ENCODE measurements around the gene ADD3. TPM values are rescaled to one million over a fixed set of nuclear protein-coding genes. Genes with fewer than 3 reads are reported as not detected.

Gene ADD3
- total and polyA plus RNA-seq, 11 donors: 28.8 to 659 (median 97.1) TPM

DNA sequence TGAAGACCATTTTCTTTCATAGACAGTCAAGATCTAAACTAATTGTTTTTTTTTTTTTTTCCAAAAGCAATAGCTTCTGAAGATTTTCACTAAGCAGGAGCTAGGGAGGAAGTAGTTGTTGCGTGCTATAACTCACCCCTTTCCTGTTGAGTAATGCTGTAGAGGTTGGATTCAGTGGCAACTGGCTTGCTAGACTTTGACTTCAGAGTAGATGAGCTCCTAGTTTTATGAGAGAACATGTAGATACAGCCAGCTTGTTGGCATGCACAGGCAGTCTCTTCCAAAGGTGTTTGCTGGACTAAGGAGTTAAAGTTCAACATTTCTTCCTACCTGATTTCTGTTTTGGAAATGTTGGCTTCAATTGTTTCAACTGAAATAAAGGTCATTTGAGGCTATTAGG, 133.4 kb downstream of the ADD3 start:
- H3K4me3 ChIP-seq: no peak overlapping the region
- peaks cover 0 to 4% (median 0%) of the 10 kb centered on the region in 9 donors for H3K36me3 ChIP-seq
- intact Hi-C loops (cut with DNase I): loop anchor here in 7 of 10 donors (2.0 to 10.0 kb wide), 5 partner anchors 36 to 404 kb away; partner anchors contain the start of gene MXI1 (in 5 of the 7)
- H3K27me3 ChIP-seq: no peaks in the 10 kb centered on the region
- H3K9me3 ChIP-seq: no peaks in the 10 kb centered on the region
- ATAC-seq: no peak
- WGBS, 4 donors: 58 to 67% (median 59%) methylated on average over 1 of the region's 1 CpG
- peak overlapping the region in 1 of 12 donors; percentile 61 for H3K27ac ChIP-seq
- peaks cover 4 to 46% (median 23%) of the 10 kb centered on the region in 12 donors for H3K4me1 ChIP-seq
- DNase-seq: no peak
- no peak for TF ChIP-seq POLR2A (IDR thresholded peaks at IDR 0.05)
- TF ChIP-seq, protein P1, sequence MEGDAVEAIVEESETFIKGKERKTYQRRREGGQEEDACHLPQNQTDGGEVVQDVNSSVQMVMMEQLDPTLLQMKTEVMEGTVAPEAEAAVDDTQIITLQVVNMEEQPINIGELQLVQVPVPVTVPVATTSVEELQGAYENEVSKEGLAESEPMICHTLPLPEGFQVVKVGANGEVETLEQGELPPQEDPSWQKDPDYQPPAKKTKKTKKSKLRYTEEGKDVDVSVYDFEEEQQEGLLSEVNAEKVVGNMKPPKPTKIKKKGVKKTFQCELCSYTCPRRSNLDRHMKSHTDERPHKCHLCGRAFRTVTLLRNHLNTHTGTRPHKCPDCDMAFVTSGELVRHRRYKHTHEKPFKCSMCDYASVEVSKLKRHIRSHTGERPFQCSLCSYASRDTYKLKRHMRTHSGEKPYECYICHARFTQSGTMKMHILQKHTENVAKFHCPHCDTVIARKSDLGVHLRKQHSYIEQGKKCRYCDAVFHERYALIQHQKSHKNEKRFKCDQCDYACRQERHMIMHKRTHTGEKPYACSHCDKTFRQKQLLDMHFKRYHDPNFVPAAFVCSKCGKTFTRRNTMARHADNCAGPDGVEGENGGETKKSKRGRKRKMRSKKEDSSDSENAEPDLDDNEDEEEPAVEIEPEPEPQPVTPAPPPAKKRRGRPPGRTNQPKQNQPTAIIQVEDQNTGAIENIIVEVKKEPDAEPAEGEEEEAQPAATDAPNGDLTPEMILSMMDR (IDR thresholded peaks at IDR 0.05): no peak

DNA sequence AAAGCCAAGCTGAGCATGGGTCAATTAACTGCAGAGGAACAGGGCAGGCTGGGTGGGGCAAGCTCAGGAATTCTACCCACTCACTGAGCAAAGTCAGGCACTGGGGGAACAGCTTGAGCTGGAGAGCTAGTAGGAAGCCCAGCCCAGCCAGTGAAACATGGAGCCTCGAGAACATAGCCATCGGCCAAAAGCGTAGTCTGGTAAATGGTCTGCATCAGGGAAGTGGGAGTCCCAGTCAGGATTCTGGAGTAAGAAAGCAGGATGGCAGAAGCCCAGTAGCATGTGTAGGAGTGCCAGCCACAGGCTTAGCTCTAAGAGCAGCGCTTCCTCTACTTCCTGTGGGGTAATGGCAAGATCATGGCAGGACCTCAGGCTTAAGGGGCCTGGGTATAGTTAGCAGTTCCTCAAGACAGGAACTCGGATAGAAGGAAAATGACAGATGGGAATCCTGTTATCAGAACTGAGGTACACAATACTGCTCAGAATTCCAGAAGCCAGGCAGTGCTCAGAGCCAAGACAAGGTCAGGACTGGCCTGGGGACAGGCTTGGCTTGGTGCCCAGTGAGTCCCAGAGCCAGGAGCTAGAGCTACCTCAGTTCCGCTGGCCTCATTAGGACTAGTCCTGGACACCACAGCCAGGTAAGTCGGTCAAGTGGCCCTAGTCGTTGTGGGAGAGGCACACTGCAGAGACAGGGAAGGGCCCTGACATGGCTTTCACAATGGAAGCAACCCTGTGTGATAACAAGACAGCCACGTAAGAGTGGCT, 134.3 kb downstream of the ADD3 start:
- DNase-seq (peak in 4 of 5 donors; percentile 47 to 79 (median 67)), ATAC-seq (peak; percentile 75 to 84 (median 82))
- TF ChIP-seq POLR2A (IDR thresholded peaks at IDR 0.05): no peak
- TF ChIP-seq, protein P1 (IDR thresholded peaks at IDR 0.05): no peak
- Histone ChIP-seq H3K27me3 (no peaks in the 10 kb centered on the region), H3K4me3 (no peak overlapping the region), H3K9me3 (no peaks in the 10 kb centered on the region), H3K4me1 (peaks cover 4 to 43% (median 23%) of the 10 kb centered on the region in 12 donors), H3K27ac (peak overlapping the region in 9 of 12 donors; percentile 11 to 61 (median 43)), H3K36me3 (peaks cover 0 to 4% (median 0%) of the 10 kb centered on the region in 9 donors)
- intact Hi-C loops (cut with DNase I): loop anchor here in 7 of 10 donors (2.0 to 10.0 kb wide), 5 partner anchors 35 to 403 kb away; partner anchors contain the start of gene MXI1 (in 5 of the 7)
- 37 to 43% (median 39%) methylated on average over 9 of the region's 9 CpGs for WGBS, 4 donors

DNA sequence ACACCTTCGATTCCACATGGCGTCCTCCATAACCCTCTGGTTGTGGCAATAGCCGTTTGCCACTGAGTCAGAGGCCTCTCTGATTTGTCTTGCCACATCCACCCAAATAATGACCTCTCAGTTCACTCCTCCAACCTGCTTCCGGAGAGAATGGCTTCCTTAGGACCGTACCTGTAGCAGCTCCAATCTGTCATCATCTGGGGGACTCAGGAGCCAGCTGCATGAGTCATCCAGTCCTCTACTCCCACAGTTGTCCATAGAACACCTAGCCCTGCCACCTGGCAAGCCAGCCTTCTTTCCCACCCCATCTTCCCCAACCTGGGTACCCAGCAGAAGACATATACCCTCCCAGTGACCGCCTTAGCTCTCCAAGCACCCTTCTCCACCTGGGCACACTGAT, 135.2 kb downstream of the ADD3 start:
- peaks cover 0 to 4% (median 0%) of the 10 kb centered on the region in 9 donors for H3K36me3 ChIP-seq
- 88 to 93% (median 90%) methylated on average over 6 of the region's 6 CpGs for WGBS, 4 donors
- intact Hi-C loops (cut with DNase I): loop anchor here in 6 of 10 donors (5.0 to 10.0 kb wide), 4 partner anchors 34 to 402 kb away; partner anchors contain the start of gene MXI1 (in 5 of the 6)
- H3K27me3 ChIP-seq: no peaks in the 10 kb centered on the region
- H3K4me3 ChIP-seq: no peak overlapping the region
- H3K27ac ChIP-seq: no peak overlapping the region
- DNase-seq (no peak), ATAC-seq (no peak)
- no peak for TF ChIP-seq POLR2A (IDR thresholded peaks at IDR 0.05)
- TF ChIP-seq, protein P1 (IDR thresholded peaks at IDR 0.05): no peak
- H3K4me1 ChIP-seq: peaks cover 4 to 34% (median 17%) of the 10 kb centered on the region in 12 donors
- H3K9me3 ChIP-seq: no peaks in the 10 kb centered on the region

DNA sequence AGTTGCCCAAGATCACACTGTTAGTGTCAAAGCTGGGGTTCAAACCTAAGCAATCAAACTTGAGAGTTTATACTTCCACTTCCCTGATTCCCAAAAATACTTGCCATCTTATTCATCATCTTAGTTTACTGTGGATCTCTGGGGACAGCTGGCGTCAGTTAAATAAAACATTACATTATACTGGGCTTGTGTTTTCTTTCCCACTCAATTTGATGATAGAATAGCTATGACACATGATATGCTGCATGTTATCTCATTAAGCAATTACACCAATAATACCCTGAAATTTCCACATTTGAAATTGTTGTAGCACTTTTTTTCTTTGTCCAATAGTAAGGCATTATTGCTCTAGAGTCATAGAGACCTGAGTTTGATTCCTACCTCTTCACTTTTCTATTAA, 136.7 kb downstream of the ADD3 start:
- Histone ChIP-seq H3K4me1 (peaks cover 4 to 28% (median 13%) of the 10 kb centered on the region in 12 donors), H3K9me3 (no peaks in the 10 kb centered on the region), H3K4me3 (no peak overlapping the region), H3K27me3 (no peaks in the 10 kb centered on the region), H3K27ac (no peak overlapping the region), H3K36me3 (peaks cover 0 to 1% (median 0%) of the 10 kb centered on the region in 9 donors)
- no peak for DNase-seq
- 71 to 83% (median 78%) methylated on average over 1 of the region's 1 CpG for WGBS, 4 donors
- intact Hi-C loops (cut with DNase I): loop anchor here in 6 of 10 donors (5.0 to 10.0 kb wide), 4 partner anchors 33 to 400 kb away; partner anchors contain the start of gene MXI1 (in 5 of the 6)
- ATAC-seq: no peak
- TF ChIP-seq, protein P1 (IDR thresholded peaks at IDR 0.05): no peak
- TF ChIP-seq POLR2A (IDR thresholded peaks at IDR 0.05): no peak

All from heart left ventricle (tissue), 16 donors.